GM12874 (cell line): ENCODE data around the gene SNAP25.
A peak's percentile ranks its signal among the peaks of the same experiment; 100 is the strongest.

ENCODE experiments used
- CTCF ChIP-seq: IDR thresholded peaks from 2 replicates; pipeline ENCODE4 v1.5.1; 2011; ENCODE audit warnings: low read depth, mild to moderate bottlenecking, control low read depth, low read length, moderate library complexity; ENCODE audit not compliant: insufficient read depth

The SNAP25 gene

DNA sequence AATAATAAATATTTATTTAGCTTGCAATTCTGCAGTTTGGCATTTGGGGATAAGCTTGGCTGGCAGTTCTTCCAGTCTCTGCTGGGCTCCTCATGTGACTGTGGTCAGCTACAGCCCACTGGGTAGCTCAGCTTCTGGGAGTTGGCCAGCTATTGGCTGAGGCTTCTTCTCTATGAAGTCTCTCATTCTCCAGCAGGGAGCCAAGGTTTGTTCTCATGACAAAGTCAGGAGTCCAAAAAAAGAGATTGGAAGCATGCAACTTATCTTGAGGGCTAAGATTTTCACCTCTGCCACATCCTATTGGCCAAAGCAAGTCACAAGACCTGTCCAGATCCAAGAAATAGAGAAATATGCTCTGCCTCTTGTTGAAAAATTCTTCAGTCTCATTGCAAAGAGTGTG is 94.6 kb downstream of the SNAP25 start:
- TF ChIP-seq CTCF = no peak

- TF ChIP-seq CTCF = no peak
These were observed 95.1 kb downstream of the SNAP25 start for GRCh38 chr20:10313701-10314100.

- no peak for TF ChIP-seq CTCF
These were observed 95.6 kb downstream of the SNAP25 start for GRCh38 chr20:10314198-10314597.

DNA sequence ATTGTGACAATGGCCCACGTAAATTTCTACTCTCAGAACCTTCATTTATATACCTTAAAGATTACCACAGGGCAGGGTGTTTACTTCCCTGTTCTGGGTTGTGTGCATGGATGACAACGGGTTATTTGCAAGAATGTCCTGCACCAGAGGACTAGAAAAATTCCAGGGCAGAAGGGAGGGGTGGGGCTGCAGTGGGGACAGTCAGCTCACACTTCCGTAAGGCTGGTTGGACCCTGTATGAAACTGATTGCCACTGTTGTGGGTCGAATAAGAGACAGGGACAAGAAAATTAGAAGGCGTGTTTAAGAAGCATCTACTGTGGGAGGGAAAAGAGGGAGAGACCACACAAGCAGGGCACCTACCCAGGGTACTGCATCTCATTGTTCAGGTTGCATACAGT is 96.5 kb downstream of the SNAP25 start:
- TF ChIP-seq CTCF = no peak

GRCh38 chr20:10316582-10316981 is 98.0 kb downstream of the SNAP25 start:
- peak; percentile 18; the same call in 1 of the 2 replicates for TF ChIP-seq CTCF

DNA sequence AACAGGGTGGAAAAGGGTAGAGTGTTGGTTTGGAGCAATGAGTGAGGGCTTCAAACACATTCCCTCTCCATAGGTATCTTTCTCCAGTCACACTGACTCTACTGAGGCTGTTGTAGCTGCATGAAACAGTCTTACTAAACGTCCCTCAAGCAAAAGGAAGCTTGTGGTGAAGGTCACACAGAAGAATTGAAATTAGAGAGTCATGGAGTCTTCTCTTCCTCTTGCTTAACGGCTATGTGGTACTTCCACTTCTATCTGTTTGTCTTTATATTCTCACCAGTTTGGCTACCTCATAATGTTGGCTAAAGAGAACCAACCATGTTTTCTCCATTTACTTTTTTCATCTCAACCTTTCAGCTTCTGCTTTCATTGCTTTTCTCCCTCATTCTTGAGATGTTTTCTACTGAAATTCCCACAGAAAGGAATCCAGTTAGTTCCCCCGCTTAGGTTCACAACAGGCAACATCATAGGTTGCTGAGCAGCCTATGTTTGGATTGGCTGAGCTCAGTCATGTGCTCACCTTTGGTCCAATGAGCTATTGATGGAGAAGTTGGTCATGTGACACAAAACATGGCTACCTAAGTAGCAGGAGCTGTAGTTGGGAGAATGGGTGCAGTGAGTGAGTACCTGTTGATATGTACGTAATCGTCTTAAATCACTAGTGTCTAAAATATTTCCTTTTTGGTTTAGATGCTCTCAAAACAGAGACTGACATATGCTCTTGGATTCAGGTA is 99.8 kb downstream of the SNAP25 start:
- TF ChIP-seq CTCF = no peak

GRCh38 chr20:10319855-10320254 is 101.2 kb downstream of the SNAP25 start:
- TF ChIP-seq CTCF = no peak
